A673 (cell line): ENCODE measurements around the gene CREB3L1.

Experiments used
- EZH2 ChIP-seq: fragments of 200-600 bp; sonication (generic); IDR thresholded peaks from 2 replicates; pipeline ENCODE4 v1.6.1; 2017; ENCODE audit warnings: borderline replicate concordance, low read depth, mild to moderate bottlenecking, mixed read lengths, antibody characterized with exemption, low read length; ENCODE audit not compliant: poor library complexity, severe bottlenecking
- TF ChIP-seq, protein P1 (sequence below): fragments of 300-800, 200-600 bp; sonication (generic); conservative IDR thresholded peaks from 2 replicates; pipeline ENCODE4 v1.5.1; 2017; ENCODE audit warnings: low read depth, mild to moderate bottlenecking, antibody characterized with exemption, low read length, moderate library complexity, mixed read lengths

DNA sequence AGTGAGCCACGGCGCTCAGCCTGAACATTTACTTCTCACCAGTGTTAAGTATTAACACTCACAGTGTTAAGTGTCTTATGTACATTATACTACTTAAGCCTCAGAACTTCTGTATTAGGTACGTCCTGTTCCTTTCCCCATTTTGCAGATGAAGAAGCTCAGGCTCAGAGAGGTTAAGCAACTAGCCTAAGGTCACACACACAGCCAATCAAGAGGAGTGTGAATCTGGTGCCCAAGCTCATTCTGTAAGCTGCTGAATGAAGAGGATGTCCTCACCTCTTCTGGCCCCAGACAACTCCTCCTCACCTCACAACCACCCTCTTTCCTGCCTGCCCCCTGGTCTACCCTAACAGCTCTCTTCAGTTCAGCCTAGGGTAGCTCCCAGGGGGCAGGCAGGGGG is 29.9 kb downstream of the CREB3L1 start:
- TF ChIP-seq, protein P1, sequence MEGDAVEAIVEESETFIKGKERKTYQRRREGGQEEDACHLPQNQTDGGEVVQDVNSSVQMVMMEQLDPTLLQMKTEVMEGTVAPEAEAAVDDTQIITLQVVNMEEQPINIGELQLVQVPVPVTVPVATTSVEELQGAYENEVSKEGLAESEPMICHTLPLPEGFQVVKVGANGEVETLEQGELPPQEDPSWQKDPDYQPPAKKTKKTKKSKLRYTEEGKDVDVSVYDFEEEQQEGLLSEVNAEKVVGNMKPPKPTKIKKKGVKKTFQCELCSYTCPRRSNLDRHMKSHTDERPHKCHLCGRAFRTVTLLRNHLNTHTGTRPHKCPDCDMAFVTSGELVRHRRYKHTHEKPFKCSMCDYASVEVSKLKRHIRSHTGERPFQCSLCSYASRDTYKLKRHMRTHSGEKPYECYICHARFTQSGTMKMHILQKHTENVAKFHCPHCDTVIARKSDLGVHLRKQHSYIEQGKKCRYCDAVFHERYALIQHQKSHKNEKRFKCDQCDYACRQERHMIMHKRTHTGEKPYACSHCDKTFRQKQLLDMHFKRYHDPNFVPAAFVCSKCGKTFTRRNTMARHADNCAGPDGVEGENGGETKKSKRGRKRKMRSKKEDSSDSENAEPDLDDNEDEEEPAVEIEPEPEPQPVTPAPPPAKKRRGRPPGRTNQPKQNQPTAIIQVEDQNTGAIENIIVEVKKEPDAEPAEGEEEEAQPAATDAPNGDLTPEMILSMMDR, result no peak
- TF ChIP-seq EZH2, result no peak
